IPS-NIHi7 (cell line): ENCODE data around the gene CYP27B1.

Experiments
- DNase-seq: peaks from one replicate; pipeline ENCODE4 v3.0.0; 2012; ENCODE audit warnings: mixed read lengths; ENCODE audit errors: extremely low spot score

The CYP27B1 gene

DNA sequence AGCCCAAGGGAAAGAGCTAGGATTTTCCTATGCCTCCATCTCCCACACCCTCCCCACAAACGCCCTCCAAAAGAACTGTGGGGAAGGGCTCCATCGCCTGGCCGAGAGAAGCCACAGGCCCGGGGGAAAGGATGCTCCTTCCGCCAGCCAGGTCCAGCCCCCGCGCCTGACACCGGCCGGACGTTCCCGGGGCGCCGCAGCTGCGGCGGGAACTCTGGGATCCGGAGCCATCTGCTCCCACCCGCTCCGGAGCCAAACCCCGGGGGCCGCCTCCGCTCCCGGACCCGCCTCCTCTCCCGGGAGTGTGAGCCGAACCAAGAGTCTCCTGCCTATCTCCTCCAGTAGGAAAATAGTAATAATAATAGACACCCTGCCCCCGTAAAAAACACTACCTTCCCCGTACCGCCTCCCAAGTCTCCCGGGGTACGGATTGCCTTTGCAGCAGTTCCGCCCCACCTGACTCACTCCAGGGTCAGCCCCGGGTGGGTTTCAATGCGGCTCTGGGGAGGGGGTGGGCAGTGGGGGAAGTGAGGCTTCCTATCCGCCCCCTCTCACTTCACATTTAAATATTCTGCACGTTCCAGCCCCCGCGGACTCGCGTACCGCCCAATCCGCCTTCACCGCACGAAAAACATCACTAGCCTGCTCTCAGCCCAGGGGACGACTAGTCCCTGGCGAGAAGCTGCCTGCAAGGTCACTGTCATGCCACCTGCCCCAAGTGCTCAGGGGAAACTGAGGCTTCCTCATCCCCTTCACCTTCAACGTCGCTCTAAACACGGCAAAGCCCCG is 30.7 kb downstream of the CYP27B1 start:
- DNase-seq = peak; percentile 88

DNA sequence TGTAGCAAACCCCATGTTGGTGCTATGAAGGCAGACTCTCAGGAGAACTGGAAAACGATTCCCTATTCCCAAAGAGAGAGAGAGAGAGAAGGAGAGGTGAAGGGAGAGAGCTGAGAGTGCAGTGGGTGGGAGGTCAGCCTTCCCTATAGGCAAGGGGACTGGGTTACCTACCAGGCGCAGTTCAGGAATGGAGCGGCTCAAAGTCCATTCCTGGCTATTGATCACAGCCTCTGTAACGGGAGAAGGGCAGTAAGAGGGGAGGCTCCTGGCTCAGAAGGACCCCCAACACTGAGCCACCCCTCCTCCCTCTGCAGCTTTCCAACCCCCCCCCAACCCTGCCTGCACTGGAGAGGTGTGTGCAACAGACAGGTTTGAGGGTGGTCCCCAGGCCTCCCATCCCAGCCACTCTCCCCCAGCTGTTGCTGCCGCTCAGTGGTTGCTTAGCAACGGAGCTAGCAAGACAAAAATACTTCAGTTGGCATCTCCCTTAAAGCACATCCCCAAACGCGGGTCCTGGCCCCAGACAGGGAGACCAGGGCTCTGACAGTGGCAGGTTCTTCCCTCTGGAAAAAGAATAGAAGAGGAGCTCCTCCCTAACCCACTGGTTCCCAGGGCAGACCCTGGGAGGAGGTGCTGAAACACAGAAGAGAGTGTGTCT is 31.6 kb downstream of the CYP27B1 start:
- DNase-seq = no peak

DNA sequence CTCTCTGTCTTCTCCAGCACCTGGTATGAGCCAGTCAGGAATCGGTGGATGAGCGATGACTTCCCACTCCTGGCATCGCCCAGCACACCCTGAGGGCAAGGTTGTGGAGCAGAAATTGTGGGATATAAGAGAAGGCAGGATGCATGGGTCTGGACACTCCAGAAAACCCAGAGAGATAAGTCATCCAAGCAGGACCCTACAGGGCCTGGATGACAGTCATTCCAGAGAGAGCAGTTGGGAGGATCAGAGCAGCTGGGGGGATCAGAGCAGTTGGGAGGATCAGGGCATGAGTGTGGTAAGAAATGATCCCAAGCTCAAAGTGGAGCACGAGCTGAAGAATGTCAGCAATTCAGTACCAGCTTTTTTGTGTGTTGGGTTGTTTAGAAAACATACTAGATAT is 32.3 kb downstream of the CYP27B1 start:
- no peak for DNase-seq

DNA sequence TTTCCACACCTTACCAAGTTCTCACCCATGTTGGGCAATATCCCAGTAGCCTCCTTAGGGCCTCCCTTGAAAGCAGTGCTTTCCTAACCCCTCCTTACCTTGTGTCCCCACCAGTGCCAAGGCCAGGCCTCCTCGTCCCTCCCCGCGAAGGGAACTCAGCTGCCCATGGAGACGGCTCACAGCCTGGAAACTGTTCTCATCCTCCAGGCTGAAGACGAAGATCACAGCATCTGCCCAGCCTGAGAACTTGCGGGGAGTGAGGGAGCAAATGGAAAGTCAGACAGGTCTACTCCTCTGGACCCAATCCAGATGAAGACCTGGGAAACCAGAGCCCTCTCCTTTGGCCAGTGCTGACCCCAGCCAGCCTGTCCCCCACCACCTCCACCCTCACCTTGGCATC is 33.0 kb downstream of the CYP27B1 start:
- DNase-seq = no peak

DNA sequence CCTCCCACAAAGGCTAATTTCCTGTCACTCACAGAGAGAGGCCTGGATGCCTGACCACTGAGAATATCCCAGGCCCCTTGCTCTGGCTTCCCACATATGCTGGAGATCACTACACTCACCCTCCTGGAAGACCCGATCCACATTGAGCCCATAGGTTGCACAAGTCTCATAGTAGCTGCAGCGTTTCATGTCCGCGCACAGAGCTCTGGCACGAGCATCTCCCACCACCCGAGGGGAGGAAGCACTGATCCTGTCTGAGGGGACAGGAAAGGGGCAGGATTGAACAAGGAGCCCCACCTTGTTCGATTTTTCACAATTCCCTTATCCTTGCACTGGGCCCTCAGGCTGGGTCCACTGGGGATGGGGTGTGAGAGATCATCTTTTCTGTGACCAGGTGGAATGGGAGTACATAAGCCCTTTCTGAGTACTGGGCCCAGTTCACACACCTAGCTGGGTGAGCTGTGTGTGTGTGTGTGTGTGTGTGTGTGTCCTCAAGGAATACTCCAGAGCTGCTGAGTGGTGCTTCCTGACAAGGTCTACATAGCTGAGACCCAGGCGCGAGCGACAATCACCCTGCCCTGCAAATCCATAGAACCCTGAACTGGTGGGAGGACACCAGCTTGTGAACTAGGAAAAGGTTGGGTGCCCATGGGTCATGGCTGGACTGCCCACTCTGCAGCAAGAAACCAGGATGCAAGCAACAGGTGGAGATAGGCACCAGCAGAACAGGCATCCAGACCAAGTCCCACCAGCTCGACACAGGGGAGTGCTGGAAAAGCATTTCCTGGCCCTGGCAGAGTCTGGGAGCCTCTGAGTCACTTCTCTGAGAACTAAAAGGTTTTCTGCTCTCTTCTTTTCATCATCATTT is 33.9 kb downstream of the CYP27B1 start:
- no peak for DNase-seq

DNA sequence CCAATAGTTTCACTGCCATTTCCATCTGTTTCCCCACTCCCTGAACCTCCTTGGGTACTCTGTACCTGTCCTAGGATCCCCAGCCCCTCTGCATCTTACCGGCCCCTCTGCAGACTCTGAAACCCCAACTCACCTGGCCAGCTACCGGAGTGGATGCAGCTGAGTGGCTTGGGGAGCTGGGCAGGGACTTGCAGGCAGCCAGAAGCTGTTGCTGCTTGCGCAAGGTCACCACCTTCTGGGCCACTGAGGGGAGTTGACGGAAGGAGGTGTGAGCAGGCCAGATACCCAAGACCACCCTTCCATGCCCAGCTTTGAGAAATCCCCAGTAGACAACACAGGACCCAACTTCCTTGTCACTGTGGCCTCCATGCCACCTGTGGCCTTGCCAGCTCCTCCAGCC is 34.6 kb downstream of the CYP27B1 start:
- no peak for DNase-seq

DNA sequence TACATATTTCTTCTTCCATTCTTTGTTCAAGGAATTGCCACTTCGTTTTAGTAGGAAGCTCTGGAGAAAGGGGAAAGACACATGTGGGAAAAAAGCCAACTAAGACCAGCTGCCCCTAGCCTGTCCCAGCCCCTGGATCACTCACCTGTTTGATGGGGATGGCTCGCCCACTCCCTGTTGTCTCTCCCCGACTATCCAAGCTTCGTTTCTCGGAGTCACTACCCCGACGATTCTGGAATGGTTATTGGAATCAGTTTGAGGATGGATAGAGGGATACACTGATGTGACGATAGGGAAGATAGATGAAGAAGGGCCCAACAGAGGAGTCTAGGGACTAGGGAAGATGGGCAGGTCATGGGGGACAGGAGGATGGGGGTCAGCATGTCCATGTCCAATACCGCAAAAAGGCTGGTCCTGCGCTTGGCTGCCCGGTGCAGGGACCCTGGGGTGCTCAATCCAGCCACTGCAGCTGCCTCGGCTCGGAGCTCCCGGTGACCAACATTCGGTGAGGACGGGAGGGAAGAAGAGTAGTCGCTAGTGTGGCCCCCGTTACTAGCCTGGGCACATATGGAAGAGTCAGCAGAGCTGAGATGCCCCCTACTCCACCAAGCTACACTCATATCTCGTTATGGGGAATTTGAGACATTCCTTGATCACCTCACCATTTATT is 35.3 kb downstream of the CYP27B1 start:
- DNase-seq = no peak

DNA sequence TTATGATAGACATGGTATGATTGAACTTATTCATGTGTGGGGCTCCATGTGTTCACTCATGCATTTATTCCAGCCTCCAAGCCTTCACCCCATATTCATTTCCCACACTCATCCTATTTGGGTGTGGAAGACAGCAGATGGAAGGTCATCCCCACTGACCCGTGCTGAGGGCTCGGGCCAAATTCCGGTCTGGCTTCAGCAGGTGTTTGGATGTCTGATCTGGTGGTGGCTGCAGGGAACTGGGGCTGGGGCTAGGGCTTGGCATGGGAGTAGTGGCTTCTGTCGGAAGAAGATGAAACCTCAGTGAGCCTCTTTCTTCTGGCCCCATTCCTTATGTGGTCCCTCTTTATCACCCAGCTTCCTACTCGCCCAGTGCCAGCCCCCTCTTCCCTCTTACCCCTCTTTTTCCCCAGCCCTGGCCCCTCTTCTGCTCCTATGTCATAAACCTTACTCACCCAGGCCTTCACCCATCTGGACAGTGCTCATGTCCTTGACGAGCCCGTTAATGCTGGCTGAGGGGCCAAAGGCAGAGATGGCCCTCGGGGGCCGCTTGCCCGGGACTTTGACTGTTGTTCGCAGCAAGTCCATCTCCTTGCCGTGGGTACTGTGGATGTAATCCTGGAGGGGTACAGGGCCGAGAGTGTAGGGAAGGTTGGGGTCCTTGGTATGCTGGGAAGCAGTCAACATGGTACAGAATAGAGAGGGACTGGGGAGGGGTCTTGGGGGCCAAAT is 36.4 kb downstream of the CYP27B1 start:
- no peak for DNase-seq

DNA sequence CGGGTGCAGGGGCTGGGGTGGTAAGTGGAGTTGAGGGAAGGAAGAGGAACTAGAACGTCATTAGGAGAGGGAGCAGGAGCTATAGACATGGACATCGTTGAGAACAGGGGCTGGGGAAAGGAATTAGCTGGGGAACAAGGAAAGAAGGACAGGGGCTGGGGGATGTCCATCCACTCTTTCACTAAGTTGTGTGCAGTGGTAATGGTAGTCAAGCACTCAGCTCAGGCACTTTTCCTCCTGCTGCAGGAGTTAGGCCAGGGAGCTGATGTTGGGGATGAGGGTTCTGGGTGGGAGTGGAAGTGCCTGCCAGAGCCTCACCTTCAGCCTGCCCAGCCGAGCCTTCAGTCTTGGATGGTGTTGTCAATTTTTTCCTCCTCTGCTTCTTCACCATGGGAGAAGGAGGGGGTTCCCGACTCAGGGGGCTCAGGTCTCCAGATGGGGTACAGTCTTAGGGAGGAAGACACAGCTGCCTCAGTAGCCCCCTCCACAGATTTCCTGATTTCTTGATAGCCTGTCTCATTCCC is 37.5 kb downstream of the CYP27B1 start:
- DNase-seq = no peak

GRCh38 chr12:57727758-57728395 is 39.0 kb downstream of the CYP27B1 start:
- DNase-seq = peak; percentile 81

GRCh38 chr12:57726884-57727757 is 39.8 kb downstream of the CYP27B1 start:
- no peak for DNase-seq

DNA sequence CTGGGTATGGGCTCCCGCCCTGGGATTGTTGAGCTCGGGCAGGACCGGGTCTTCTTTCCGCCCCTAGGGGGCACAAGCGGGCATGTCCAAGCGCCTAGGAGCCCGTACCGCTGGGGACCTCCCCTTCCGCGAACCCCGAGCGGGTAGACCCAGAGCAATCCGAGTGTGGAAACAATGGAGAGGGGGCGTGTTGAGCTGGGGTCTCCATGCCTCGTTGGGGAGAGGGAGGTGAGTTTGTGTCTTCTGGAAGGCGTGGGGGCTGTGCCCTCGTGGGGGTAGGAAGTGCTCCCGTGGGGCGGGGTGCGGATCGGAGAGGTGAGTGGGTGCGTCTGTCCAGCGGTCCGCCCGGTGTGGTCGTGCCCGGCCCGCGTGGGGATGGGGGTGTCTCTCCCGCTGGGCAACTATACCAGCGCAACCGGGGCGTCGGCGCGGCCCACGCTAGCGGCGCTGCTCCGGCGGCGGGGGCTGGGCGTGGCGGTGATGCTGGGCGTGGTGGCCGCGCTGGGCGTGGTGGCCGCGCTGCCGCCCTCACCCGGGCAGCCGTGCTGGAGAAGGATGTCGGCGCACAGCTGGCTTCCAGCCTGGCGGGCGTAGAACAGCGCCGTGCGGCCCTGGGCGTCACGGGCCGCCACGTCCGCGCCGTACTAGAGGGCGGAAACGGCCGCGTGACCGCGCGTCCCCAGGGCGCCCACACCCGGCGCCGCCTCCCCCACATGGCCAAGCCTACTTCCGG is 40.6 kb downstream of the CYP27B1 start:
- peak; percentile 96 for DNase-seq

GRCh38 chr12:57725851-57726150 is 41.1 kb downstream of the CYP27B1 start:
- no peak for DNase-seq

DNA sequence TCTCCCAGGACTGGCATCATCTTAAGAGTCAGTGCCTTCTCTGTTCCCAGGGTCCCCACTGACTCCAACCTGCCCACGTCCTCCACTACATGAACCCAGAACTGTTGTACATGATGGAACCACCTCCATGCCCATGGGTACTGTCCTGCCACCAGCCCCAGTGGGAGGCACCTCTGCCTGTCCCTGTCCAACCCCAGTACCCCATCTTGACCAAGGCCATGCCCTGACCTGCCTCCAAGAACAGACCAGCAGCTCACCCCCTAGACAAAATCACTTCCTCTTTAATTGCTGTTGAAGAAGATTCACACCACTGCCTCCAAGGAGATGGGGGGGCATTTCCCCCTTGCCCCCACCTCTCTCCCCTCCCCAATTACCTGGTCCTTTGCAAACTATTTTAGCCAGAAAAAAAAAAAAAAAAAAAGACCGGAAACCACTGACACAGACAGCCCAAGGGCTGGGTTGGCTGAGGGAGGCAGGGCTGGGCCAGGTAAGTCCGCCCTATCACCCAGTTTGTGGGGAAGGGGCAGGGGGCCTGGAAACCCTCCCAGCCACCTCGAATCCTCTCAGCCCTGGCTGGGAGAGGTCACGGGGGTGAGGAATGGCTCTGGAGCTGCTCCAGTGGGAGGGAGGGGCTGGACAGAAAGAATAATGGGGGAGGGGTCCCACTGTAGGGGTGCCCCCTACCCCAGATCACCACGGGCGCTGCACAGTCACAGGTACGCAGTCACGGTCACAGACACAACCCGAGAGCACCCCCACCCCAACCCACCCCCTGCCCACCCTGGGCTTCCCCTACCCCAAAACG is 41.7 kb downstream of the CYP27B1 start:
- DNase-seq = no peak

DNA sequence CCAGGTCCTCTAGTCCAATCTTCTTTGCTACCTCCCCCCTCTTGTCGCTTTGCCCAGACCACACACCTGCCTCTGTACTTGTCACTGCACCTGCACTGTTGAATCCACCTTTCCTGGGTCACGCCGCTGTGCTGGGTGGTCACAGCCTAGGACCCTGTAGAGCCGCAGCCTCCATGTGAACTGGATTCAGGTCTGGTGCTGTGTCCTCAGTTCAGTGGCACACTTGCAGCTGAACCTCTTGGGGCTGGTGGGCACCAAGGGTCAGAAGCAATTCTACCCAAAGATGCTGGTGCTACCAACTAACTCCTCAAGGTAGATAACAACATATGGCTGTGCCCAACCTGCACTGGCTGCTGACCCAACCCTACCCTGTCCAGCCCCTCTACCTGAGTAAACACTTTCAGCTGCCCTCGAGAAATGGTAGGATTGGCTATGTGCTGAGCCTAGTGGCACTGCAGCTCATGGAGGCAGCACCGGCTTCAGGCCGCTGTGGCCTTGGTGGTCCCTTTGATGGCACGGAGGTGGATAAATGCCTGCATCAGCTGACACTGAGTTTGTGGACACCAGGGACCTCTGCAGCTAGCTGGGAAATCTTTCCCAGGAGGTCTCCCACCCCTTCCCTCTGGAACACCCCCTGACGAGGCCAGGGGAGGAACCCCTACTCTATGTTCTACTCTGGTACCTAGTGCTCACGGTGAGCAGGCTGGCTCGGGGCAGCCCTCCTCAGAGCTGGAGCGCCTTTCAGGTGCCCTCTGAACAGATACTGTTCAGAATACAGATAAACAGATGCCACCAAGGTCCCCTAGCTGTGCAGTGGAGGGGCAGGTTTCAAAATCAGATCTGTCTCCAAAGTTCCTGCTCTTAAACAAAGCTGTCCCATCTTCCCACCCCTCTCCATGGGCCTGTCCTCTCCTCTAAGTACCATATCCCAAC is 42.6 kb downstream of the CYP27B1 start:
- no peak for DNase-seq

DNA sequence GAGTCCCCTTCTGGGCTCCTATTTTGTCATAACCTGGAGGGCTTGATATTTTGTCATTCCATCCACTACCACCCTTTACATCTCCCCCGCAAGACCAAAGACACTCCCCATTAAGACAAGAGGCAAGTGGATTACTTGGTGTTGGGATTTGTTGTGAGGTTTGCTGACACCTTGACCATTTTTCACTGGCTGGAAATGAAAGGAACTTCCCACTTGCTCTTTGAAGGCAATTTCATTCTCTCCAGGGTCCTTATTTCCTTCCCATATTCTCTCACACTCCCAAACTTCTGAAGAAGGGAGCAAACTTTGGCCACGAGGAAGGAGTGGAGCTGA is 43.3 kb downstream of the CYP27B1 start:
- no peak for DNase-seq
